M059J (cell line): ENCODE results near the gene MADD. TPM values are rescaled to one million over a fixed set of nuclear protein-coding genes. Genes with fewer than 3 reads are reported as not detected.
A peak's percentile ranks its signal among the peaks of the same experiment; 100 is the strongest.

Source experiments
- DNase-seq: peaks from one replicate; pipeline ENCODE4 v3.0.0-alpha.2; 2012; ENCODE audit warnings: low read depth
- total RNA-seq: library from RNA; depleted of rRNA; stranded (reverse); fragments of >200 nt; shearing (Covaris generic); gene quantifications from 2 replicates; pipeline ENCODE4 v1.2.3, GENCODE V29; 2014; rRNA removed

MADD gene
- 13.3 and 25.1 TPM in 2 replicates for total RNA-seq

- DNase-seq, result peak; percentile 79
Measured at GRCh38 chr11:47269829-47270305, at the start of gene MADD. Gene MADD, plus strand, starts transcription at chr11:47270133.

GRCh38 chr11:47220401-47220821, 49.5 kb upstream of the MADD start:
- peak; percentile 89 for DNase-seq

- DNase-seq, result no peak
Measured at GRCh38 chr11:47222696-47223095, 47.2 kb upstream of the MADD start.

GRCh38 chr11:47225552-47226400, 44.2 kb upstream of the MADD start:
- DNase-seq, result peak; percentile 24

GRCh38 chr11:47229161-47229560, 40.8 kb upstream of the MADD start:
- DNase-seq, result no peak

GRCh38 chr11:47233051-47233450, 36.9 kb upstream of the MADD start:
- no peak for DNase-seq

- DNase-seq, result peak; percentile 84
Measured at GRCh38 chr11:47233989-47234668, 35.8 kb upstream of the MADD start.

- peak; percentile 40 for DNase-seq
Measured at GRCh38 chr11:47234669-47235100, 35.2 kb upstream of the MADD start.

- no peak for DNase-seq
Measured at GRCh38 chr11:47235163-47235562, 34.8 kb upstream of the MADD start.

GRCh38 chr11:47236482-47236881, 33.5 kb upstream of the MADD start:
- peak; percentile 64 for DNase-seq

GRCh38 chr11:47239852-47240251, 30.1 kb upstream of the MADD start:
- no peak for DNase-seq

GRCh38 chr11:47241841-47242301, 28.1 kb upstream of the MADD start:
- DNase-seq, result peak; percentile 44

GRCh38 chr11:47242596-47243192, 27.2 kb upstream of the MADD start:
- DNase-seq, result no peak

GRCh38 chr11:47243454-47243853, 26.5 kb upstream of the MADD start:
- DNase-seq, result no peak

- no peak for DNase-seq
Measured at GRCh38 chr11:47244448-47245350, 25.2 kb upstream of the MADD start.

- DNase-seq, result no peak
Measured at GRCh38 chr11:47245611-47246357, 24.1 kb upstream of the MADD start.

GRCh38 chr11:47247502-47247901, 22.4 kb upstream of the MADD start:
- DNase-seq, result no peak

GRCh38 chr11:47248304-47248663, 21.6 kb upstream of the MADD start:
- peak; percentile 55 for DNase-seq

- peak; percentile 84 for DNase-seq
Measured at GRCh38 chr11:47248664-47249377, 21.1 kb upstream of the MADD start, which contains the start of gene ACP2. Gene ACP2, minus strand, starts transcription at chr11:47248814. Its CDS starts 25 bp downstream, at chr11:47248789.

GRCh38 chr11:47249378-47249715, 20.6 kb upstream of the MADD start:
- DNase-seq, result no peak
